HepG2 (cell line): ENCODE results near the gene CDKN1A. TPM values are rescaled to one million over a fixed set of nuclear protein-coding genes. Genes with fewer than 3 reads are reported as not detected.

ENCODE experiments used
- ATAC-seq: fragments of 200-7000 bp; cut with Tn5 transposase; 3 replicates; pipeline ENCODE4 v1.9.1; 2020; ENCODE audit warnings: mild to moderate bottlenecking, moderate library complexity
- BruUV-seq: library from RNA; stranded (reverse); fragments of 400-500 nt; replicated peaks from 2 replicates; lab custom pipeline; 2021; lab: Mats Ljungman, UMichigan
- CTCF ChIA-PET: fragments of 300-600 bp; formaldehyde crosslinking; extraction: SDS; loops from one replicate; lab custom pipeline; 2021; ENCODE audit warnings: low total read pairs, inconsistent platforms, low intra/inter-chr PET ratio; lab: Yijun Ruan, JAX
- POLR2A ChIA-PET: fragments of 350-600 bp; sonication (Branson Sonifier 250); formaldehyde crosslinking; loops from one replicate; lab custom pipeline; 2020; ENCODE audit warnings: antibody characterized with exemption, inconsistent platforms; lab: Yijun Ruan, JAX
- DNase-seq: peaks from one replicate; pipeline ENCODE4 v3.0.0-alpha.2; 2015; ENCODE audit warnings: low spot score
- FAIRE-seq: peaks from 3 replicates; lab custom pipeline; 2011; peaks lifted over from hg19 to GRCh38; lab: Jason Lieb, UNC
- H2AFZ ChIP-seq: one replicate; pipeline ENCODE4 v1.6.1; 2011; ENCODE audit warnings: low read length, inconsistent platforms
- H3K27ac ChIP-seq: fragments of 300-600 bp; 3 replicates; pipeline ENCODE4 v1.8.0; 2011; ENCODE audit warnings: mixed run types, mild to moderate bottlenecking, mixed read lengths, low read length, inconsistent platforms; ENCODE audit not compliant: insufficient read depth; ENCODE audit errors: extremely low read length
- H3K27me3 ChIP-seq, 2 experiments: fragments of 200-600 bp in 1 of 2; 2 replicates in 1 of 2; 3 replicates in 1 of 2; pipeline versions ENCODE4 v1.6.0 to v1.8.0; 2011; ENCODE audit warnings: low read length in 2 of 2, mild to moderate bottlenecking in 2 of 2, moderate library complexity in 2 of 2, inconsistent platforms in 1 of 2; ENCODE audit not compliant: insufficient read depth in 2 of 2, control insufficient read depth in 1 of 2
- H3K36me3 ChIP-seq, 2 experiments: fragments of 200-600 bp in 1 of 2; replicated peaks in 1 of 2; 2 replicates in 1 of 2; 3 replicates in 1 of 2; pipeline versions ENCODE4 v1.5.1 to v1.8.0; 2011; ENCODE audit warnings: low read length in 2 of 2, inconsistent platforms in 1 of 2; ENCODE audit not compliant: insufficient read depth in 2 of 2, control insufficient read depth in 1 of 2
- H3K4me1 ChIP-seq: 2 replicates; pipeline ENCODE4 v1.5.1; 2012; ENCODE audit warnings: low read length, inconsistent platforms; ENCODE audit not compliant: insufficient read depth
- H3K4me2 ChIP-seq: 2 replicates; pipeline ENCODE4 v1.6.0; 2011; ENCODE audit warnings: low read depth, low read length, inconsistent platforms
- H3K4me3 ChIP-seq, 3 experiments: fragments of 200-600 bp in 1 of 3; sonication (generic), shearing (Covaris generic) in 1 of 3; replicated peaks in 1 of 3; 2 replicates each; pipeline ENCODE4 v1.5.1; 2011 to 2016; ENCODE audit warnings: low read length in 3 of 3, inconsistent platforms in 2 of 3, low read depth in 2 of 3, mild to moderate bottlenecking in 2 of 3, control low read depth in 1 of 3, mixed read lengths in 1 of 3; ENCODE audit not compliant: insufficient read depth in 1 of 3
- H3K79me2 ChIP-seq: one replicate; pipeline ENCODE4 v1.6.1; 2011; ENCODE audit warnings: low read length, inconsistent platforms; ENCODE audit not compliant: insufficient read depth
- H3K9ac ChIP-seq: 2 replicates; pipeline ENCODE4 v1.6.0; 2011; ENCODE audit warnings: mild to moderate bottlenecking, low read depth, low read length, inconsistent platforms; ENCODE audit not compliant: insufficient read depth
- H3K9me3 ChIP-seq: 2 replicates; pipeline ENCODE4 v1.5.1; 2012; ENCODE audit warnings: mild to moderate bottlenecking, low read length
- H4K20me1 ChIP-seq: 2 replicates; pipeline ENCODE4 v1.6.0; 2011; ENCODE audit warnings: inconsistent platforms, mild to moderate bottlenecking, low read length, moderate library complexity; ENCODE audit not compliant: insufficient read depth
- EED ChIP-seq: sonication (generic); formaldehyde crosslinking; IDR thresholded peaks from 2 replicates; pipeline ENCODE4 v1.5.0; 2020; ENCODE audit warnings: mild to moderate bottlenecking, missing genetic modification reagents
- HMG20A ChIP-seq: IDR thresholded peaks from 2 replicates; pipeline ENCODE4 v1.6.1; 2016; ENCODE audit warnings: borderline replicate concordance
- RARA ChIP-seq: IDR thresholded peaks from 2 replicates; pipeline ENCODE4 v1.6.1; 2016; ENCODE audit warnings: missing genetic modification reagents, missing compliant biosample characterization
- SMAD1 ChIP-seq: sonication (generic); formaldehyde crosslinking; IDR thresholded peaks from 2 replicates; pipeline ENCODE4 v1.4.0; 2020; ENCODE audit warnings: missing genetic modification reagents, low read depth, mild to moderate bottlenecking, borderline replicate concordance
- UBTF ChIP-seq: sonication (generic); formaldehyde crosslinking; IDR thresholded peaks from 2 replicates; pipeline ENCODE4 v1.4.0; 2020; ENCODE audit warnings: mild to moderate bottlenecking, missing genetic modification reagents
- ZNF546 ChIP-seq: sonication (generic); formaldehyde crosslinking; conservative IDR thresholded peaks from 2 replicates; pipeline ENCODE4 v1.8.1; 2023; ENCODE audit warnings: mild to moderate bottlenecking, missing genetic modification reagents
- ZNF788 ChIP-seq: sonication (generic); formaldehyde crosslinking; IDR thresholded peaks from 2 replicates; pipeline ENCODE4 v1.5.0; 2020; ENCODE audit warnings: mild to moderate bottlenecking, missing genetic modification reagents, borderline replicate concordance
- WGBS: methylation state at CpG from one replicate; pipeline ENCODE4 v1.1.6; 2017; ENCODE audit warnings: low lambda C conversion rate; 5-methylcytosine and 5-hydroxymethylcytosine counted together
- in situ Hi-C: cut with HindIII; loops from 2 replicates; pipeline ENCODE4 v1.10.0; 2017; ENCODE audit warnings: low pct_unique_long_range_greater_than_20kb; ENCODE audit not compliant: extremely low pct_ligation_motif_present
- intact Hi-C: fragments of 100-400 bp; cut with micrococcal nuclease; formaldehyde crosslinking; loops from one replicate; pipeline ENCODE4 v1.10.0; 2022; ENCODE audit not compliant: unreplicated experiment
- polyA plus RNA-seq, 8 experiments: library from polyadenylated mRNA; depleted of rRNA in 3 of 8; stranded (reverse) in 7 of 8; unstranded in 1 of 8; fragments of >200 nt; fragmentation: Illumina TruSeq in 4 of 8; extraction: Trizol in 4 of 8; gene quantifications; 2 replicates each; pipeline versions ENCODE4 v1.2.1 to v1.2.3, GENCODE V29; 2011 to 2016; ENCODE audit warnings: low read depth in 4 of 8, missing spikeins in 1 of 8, mixed read lengths in 1 of 8; ENCODE audit not compliant: insufficient read depth in 1 of 8
- total RNA-seq, 5 experiments: library from RNA; depleted of rRNA; stranded (reverse); fragments of >200 nt; fragmentation: Illumina TruSeq; extraction: Trizol; gene quantifications; 2 replicates each; pipeline ENCODE4 v1.2.3, GENCODE V29; 2016; ENCODE audit warnings: low read depth in 1 of 5

Gene CDKN1A
- total and polyA plus RNA-seq, 2 of the 13 experiments (the other 11 are each of a cell fraction or from before 2014, with no cell fraction given), result 60.7 to 92.1 TPM

- ChIA-PET POLR2A (interaction anchor here (0.5 to 3.0 kb wide), 3 partner anchors 8 to 71 kb away, joined by 3 to 21 read pairs (median 9); partner anchors contain the start of gene CDKN1A), CTCF (no interaction called here)
- Histone ChIP-seq H3K4me1 (peaks cover 56% of the 10 kb centered on the region), H3K9ac (no peak overlapping the region), H3K79me2 (no peaks in the 10 kb centered on the region), H4K20me1 (no peaks in the 10 kb centered on the region), H3K36me3 (no peaks in the 10 kb centered on the region), H3K27ac (no peak overlapping the region), H3K4me2 (peak overlapping the region; percentile 65), H3K4me3 (0 out of 6 replicates have a peak overlapping the region, but pooled peaks of 1 of the 3 experiments have one; percentile 24), H2AFZ (no peak overlapping the region), H3K9me3 (no peaks in the 10 kb centered on the region), H3K27me3 (peaks cover 6 to 44% of the 10 kb centered on the region in 2 experiments)
- intact Hi-C loops (no loop called here), in situ Hi-C loops (no loop called here)
- FAIRE-seq, result no peak
- DNase-seq, result no peak
- TF ChIP-seq ZNF546 (CRISPR knock-in tag) (no peak), UBTF (CRISPR knock-in tag) (peak; percentile 34; the same call in 1 of the 2 replicates), HMG20A (CRISPR knock-in tag) (0 out of 2 replicates have a peak, but pooled peaks have one; percentile 6), RARA (CRISPR knock-in tag) (0 out of 2 replicates have a peak, but pooled peaks have one; percentile 2), ZNF788 (CRISPR knock-in tag) (0 out of 2 replicates have a peak, but pooled peaks have one; percentile 4), EED (CRISPR knock-in tag) (0 out of 2 replicates have a peak, but pooled peaks have one; percentile 50), SMAD1 (no peak)
- ATAC-seq, result no peak
- 63% methylated on average over 16 of the region's 16 CpGs for whole genome bisulfite sequencing
- BruUV-seq, result no TSS peak
Measured at GRCh38 chr6:36634317-36635108, 44.0 kb upstream of the CDKN1A start.
